Suppressor macrophage treated with lipopolysaccharide for 4 hours (primary cell): Measurements from ENCODE around the gene TRIM44.

ENCODE experiments used
- DNase-seq: peaks from one replicate; pipeline ENCODE4 v3.0.0-alpha.2; 2020

Gene TRIM44

GRCh38 chr11:35796562-35796961 lies 134.0 kb downstream of the TRIM44 start:
- DNase-seq, result no peak

GRCh38 chr11:35798423-35798822 lies 135.8 kb downstream of the TRIM44 start:
- DNase-seq, result no peak

GRCh38 chr11:35798983-35799382 lies 136.4 kb downstream of the TRIM44 start:
- no peak for DNase-seq

DNA sequence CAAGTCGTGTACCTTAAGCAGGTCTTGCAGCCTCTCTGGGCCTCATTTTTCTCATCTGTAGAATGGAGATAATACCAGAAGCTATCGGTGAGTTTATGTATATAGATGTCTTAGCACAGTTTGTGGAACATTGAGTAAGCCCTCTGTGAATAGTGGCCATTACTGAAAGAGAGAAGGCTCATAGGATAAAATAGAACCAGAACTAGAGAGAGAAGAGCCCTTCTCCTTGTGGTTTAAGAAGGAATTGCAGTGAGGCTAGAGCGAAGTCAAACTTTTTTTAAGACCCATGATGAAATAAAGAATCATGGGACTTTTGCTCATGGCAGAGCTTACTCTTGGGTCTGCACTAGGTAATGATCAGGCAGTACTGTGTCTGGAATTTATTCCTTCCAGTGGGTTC lies 137.1 kb downstream of the TRIM44 start:
- no peak for DNase-seq

DNA sequence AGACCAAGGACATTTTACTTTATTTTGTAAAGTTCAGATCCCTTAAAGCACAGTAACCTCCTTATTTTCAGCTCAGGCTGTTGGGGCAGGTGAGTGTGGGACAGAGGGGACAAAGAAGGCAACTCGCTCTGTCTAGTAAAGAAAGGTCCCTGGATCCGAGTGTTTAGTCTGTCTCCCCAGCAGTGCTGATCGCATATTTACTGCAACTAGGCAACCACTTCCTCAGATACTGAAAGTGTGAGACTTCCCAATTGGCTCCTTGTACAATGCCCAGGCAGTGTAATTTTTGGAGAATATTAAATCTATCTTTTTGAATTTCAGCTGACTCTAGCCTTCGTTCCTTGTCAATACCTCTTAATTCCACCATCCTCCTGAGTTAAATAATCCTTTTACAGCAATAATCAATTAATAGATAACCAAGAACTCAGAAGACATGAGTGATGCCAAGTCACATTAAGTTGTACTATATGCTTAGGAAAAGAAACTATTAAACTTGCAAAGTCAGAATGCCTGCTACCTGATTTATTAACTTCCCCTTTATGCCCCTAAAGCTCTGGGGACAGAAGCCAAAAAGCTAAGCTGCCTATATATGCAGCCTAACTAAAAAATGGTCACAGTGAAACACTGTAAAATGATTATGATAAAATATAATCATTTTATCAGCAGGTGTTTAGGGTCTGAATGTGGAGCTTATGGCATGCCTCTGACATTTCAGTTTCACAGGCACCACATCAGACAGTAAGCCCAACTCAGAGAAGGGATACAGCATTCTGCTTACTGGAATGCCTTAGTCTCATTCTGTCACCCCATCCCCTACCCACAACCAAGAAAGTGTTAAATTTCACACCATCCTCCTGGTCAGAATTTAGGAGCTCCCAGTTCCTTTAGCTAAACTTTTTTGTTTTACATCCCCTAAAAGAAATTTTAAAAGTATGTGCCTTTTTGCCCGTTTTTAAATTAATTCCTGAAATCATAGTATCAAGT lies 138.7 kb downstream of the TRIM44 start:
- peak; percentile 43 for DNase-seq

- no peak for DNase-seq
Measured at GRCh38 chr11:35802221-35802620, 139.6 kb downstream of the TRIM44 start.

GRCh38 chr11:35802672-35803071 lies 140.1 kb downstream of the TRIM44 start:
- DNase-seq, result no peak

DNA sequence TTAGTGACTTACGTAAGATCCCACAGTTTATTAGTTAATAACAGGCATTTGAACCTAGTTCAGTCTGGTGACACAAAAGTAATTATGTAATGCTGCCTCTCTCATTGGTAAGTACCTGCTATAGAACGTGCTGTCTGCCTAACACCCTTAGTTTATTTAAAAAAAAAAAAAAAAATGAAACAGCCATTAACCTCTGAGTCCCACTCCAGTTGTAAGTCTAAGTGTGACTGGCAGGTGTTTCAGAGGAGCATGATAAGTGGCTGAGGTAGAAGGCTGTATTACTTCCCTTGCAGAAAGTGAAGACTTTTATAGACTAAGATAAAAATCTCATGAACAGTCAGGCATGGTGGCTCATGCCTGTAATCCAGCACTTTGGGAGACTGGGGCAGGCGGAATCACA lies 140.5 kb downstream of the TRIM44 start:
- no peak for DNase-seq

- no peak for DNase-seq
Measured at GRCh38 chr11:35804451-35805040, 142.0 kb downstream of the TRIM44 start.

DNA sequence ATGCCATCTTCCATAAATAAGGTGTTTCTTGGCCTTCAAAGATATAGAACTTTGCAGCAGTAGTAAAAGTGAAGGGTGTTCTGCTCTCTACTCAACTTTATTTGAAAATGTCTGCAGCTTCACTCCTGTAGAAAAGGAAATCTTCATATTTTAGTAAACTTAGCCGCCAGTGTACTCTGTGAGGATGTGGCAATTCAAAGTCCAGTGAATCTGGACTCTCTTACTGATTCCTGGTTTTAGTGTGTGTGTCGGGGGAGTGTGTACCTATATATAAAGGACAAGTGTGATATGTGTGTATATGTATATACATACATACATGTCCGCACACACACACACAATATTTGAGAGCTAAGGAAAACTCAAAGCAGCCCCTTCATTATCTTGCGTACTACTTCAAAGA lies 147.0 kb downstream of the TRIM44 start:
- no peak for DNase-seq

- no peak for DNase-seq
Measured at GRCh38 chr11:35810045-35810645, 147.6 kb downstream of the TRIM44 start.

DNA sequence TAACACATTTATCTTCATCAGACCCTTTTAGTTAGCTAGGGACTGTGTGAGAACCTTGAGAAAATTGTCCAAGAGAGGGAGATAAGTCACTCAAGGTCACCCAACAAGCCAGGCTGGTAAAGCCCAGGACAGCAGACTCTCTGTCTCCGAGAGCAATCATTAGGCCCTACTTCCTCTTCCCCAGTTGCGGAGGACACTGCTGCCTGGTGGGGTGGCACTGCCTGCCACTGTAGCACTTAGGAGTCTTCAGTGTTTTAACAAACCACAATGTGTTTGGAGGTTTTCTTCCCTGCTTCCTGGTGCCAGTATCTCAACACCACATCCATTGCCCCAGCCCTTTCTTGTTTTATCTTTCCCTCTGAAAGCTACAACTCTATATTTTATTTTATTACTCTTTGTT lies 149.2 kb downstream of the TRIM44 start:
- peak; percentile 40 for DNase-seq

DNA sequence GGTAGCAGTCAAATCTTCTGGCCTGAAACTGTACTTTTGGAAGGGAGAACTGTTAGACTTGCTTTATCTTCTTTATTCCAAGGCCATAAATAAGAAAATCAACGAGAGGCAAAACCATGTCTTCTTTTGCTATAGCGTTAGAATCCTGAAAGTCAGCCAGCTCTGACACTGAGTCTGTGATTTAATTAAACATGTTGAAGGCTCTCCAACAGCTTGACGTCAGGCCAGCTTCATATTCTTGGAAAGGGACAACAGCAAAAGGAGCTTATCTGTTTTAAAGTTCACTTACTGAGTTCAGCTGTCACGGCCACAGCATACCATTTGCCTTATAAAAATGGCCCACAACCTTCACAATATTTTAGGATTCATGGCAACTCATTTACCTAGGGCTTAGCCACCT lies 150.3 kb downstream of the TRIM44 start:
- DNase-seq, result no peak

GRCh38 chr11:35814081-35814695 lies 151.6 kb downstream of the TRIM44 start:
- DNase-seq, result no peak

DNA sequence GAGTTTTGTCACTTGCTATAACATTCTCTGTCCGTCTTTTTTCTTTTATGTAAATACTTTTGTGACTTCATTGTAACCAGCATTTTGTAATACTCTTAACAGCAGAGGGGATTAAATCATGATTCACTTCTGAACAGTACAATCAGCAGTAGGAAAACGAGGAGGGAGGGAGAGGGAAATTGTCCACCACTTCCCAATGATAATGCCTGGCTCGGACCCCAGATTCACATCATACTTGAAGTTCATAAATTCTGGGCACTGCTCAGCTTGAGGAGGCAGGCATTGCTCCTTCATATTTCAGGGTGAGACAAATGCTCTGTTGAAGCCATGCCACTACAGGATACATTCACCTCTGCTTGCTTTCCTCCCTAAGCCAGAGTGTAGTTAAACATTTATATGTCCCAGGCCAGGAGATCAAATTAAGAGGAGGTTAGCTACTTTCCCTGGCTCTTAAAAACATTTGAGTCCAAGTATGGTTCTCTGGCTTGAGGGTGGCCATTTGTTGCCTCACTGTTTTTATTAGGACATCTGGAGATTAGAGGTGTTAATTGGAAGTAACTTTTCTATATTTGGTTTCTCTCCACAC lies 152.2 kb downstream of the TRIM44 start:
- no peak for DNase-seq

DNA sequence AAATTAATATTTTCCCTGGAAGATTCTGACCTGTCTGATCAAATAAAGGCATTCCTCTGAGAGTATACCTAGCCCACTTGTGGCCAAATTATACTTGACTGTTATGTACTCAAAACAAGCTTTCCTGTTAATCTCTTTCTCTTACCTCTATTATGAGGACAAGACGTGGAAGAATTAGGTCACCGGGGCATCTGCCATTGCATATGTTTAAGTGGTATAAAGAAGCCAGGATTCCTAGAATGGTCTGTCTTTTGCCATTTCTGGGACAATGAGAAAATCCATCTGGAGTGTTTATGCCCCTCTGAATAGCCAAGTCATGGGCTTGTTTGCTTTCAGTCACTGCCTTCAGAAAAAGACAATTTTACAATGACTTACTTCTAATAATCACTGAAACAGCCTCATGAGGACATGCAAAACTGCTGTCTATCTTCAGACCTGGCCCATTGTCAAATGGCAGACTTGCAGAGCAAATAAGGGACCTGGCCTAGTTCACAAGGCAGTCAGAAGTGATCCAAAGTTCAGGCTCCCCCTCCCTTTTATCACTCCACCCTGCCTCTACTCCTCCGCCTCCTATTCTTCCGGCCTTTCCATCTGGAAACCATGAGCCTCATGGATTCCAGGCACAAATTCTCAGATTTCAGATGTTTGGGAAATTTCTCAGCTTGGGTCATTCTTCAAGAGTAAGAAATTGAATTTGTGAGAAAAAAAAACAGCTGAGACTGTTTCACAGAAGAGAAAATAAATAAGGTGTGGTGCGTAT lies 153.2 kb downstream of the TRIM44 start:
- no peak for DNase-seq

- no peak for DNase-seq
Measured at GRCh38 chr11:35820614-35821013, 158.0 kb downstream of the TRIM44 start.

DNA sequence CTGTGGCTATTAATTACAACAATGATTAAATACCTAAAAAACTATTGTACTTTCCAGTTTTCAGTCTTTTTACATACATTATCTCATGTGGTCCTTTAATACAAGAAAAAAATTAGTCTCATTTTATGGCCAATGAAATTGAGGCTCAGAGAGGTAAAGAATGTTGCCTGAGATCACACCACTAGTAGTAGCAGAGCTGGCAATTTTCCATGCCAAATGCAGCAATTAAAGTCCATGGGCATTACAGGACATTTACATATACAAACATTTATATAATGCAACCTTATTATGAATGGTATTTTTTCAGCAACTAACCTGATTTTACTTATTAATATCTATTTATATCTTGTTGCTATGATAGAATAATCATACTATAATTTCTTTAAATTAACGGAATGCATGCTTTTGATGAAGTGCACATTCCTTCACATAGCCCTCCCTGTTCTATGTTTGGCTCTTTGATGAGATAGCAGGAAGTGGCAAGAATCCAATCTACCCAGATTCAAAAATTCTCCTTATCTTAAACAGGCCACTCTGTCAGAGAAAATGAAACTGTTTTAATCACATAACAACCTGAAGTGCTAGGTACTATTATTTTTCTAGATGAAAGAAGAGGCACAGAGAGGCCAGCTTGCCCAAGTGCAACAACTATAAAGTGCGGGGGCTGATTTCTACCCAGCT lies 160.4 kb downstream of the TRIM44 start:
- DNase-seq, result no peak

DNA sequence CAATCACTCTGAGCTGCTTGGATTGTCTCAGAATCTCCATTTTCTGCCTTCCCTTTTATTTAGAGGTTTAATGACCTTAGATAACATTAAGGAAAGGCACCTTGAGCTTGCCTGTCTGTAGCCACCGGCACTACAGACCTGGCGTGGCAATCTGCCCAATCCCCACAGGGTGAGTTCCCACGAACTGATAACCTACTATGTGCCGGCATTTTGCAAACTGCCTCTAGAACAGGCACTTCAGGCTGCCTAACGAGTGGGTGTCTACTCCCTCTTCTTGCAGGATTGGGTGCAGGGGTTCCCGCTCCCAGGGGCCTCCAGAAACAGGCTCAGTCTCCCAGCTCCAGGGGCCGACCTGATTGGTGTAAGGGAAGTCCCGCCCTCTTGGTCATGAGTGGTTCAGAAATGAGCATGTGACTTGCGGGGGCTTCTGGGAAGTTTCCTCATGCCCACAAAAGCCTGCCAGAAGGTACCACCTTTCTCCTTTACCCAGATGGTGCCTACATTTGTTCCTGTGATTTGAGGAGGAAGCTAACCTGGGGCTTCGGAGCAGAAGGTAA lies 161.2 kb downstream of the TRIM44 start:
- no peak for DNase-seq

DNA sequence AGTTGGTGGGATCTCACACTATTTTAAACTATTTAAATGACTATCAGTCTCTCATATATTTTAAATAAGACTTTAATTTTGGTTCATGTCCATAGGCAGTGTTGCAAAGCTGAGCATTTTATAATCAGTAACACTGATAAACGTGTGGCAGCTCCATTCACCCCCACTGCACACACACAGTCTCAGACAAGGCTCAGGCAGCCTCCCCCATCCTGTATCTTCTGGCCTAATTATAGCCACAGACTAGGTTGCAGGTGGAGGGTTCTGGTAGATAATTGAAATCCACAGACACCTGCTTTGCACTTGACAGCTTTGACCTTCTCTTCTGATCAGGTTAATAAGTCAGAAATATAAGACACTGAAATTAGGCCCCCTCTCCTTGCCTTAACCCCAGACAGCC lies 162.8 kb downstream of the TRIM44 start:
- DNase-seq, result no peak

GRCh38 chr11:35826006-35826405 lies 163.4 kb downstream of the TRIM44 start:
- no peak for DNase-seq
